ENCODE results near the gene EEIG1. TPM values are rescaled to one million over a fixed set of nuclear protein-coding genes. Genes with fewer than 3 reads are reported as not detected.

Gene EEIG1
- total RNA-seq, 1 donor from 2014 or later = 44.7 TPM

DNA sequence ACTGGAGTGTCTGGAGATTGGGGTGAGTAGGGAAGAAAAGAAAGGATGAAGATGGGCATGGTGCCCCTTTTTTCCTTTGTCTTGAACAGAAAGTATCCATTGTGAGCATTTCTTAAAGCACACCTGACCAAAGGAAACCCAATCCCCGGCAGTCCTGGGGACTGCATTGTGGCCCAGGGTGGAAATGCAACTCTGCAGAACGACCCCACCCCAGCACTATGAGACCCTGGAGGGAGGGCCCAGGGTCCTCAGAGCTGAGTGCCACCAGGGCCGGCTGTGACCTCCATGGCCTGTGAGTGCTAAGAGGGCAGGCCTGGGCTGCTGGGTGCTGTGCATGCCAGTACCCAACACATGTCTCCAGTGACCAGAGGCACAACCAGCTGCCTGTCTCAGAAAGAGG lies 18.5 kb downstream of the EEIG1 start:
- intact Hi-C loops (cut with DNase I) = no loop called here
- no peak for TF ChIP-seq CTCF (IDR thresholded peaks at IDR 0.05)
- Histone ChIP-seq H3K27ac (no peak overlapping the region), H3K27me3 (no peaks in the 10 kb centered on the region), H3K36me3 (no peaks in the 10 kb centered on the region), H3K4me1 (peaks cover 57% of the 10 kb centered on the region), H3K4me3 (no peak overlapping the region), H3K9me3 (no peaks in the 10 kb centered on the region)
- DNase-seq (no peak), ATAC-seq (no peak)

DNA sequence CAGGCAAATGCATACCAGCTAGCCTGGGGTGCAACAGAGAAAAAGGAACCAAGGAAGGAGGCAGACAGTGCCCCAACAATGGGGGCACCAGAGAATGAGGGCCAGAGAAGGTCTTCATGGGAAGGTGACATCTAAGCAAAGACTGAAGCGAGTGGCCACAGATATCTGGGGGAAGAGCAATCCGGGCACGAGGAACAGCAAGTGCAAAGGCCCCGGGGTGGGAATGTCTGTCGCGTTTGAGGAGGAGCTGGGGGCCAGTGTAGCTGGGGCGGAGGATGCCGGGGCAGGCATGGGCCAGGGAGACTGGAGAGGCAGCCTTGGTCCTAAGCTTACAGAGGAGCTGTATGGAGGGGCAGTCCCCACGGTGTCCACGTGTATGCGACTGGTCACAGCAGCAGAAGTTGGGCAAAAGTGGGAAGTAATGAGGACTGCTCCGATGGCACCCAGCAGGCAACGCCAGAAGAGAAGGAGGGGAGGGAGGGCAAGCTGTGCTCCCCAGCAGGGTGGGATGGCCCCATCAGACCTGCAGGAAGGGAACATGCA lies 19.1 kb downstream of the EEIG1 start:
- Histone ChIP-seq H3K4me1 (peaks cover 51% of the 10 kb centered on the region), H3K36me3 (no peaks in the 10 kb centered on the region), H3K27ac (no peak overlapping the region), H3K9me3 (no peaks in the 10 kb centered on the region), H3K4me3 (no peak overlapping the region), H3K27me3 (no peaks in the 10 kb centered on the region)
- intact Hi-C loops (cut with DNase I) = no loop called here
- ATAC-seq (no peak), DNase-seq (no peak)
- TF ChIP-seq CTCF (IDR thresholded peaks at IDR 0.05) = no peak

GRCh38 chr9:127961155-127961490 lies 19.7 kb downstream of the EEIG1 start:
- ATAC-seq (no peak), DNase-seq (no peak)
- TF ChIP-seq CTCF (IDR thresholded peaks at IDR 0.05) = no peak
- no peaks in the 10 kb centered on the region for H3K36me3 ChIP-seq
- peaks cover 46% of the 10 kb centered on the region for H3K4me1 ChIP-seq
- no peaks in the 10 kb centered on the region for H3K9me3 ChIP-seq
- no peak overlapping the region for H3K4me3 ChIP-seq
- intact Hi-C loops (cut with DNase I) = no loop called here
- no peaks in the 10 kb centered on the region for H3K27me3 ChIP-seq
- no peak overlapping the region for H3K27ac ChIP-seq

- TF ChIP-seq CTCF (IDR thresholded peaks at IDR 0.05) = no peak
- Histone ChIP-seq H3K9me3 (no peaks in the 10 kb centered on the region), H3K36me3 (no peaks in the 10 kb centered on the region), H3K4me3 (no peak overlapping the region), H3K4me1 (peaks cover 46% of the 10 kb centered on the region), H3K27me3 (no peaks in the 10 kb centered on the region), H3K27ac (no peak overlapping the region)
- ATAC-seq = no peak
- no peak for DNase-seq
- intact Hi-C loops (cut with DNase I) = no loop called here
Measured at GRCh38 chr9:127960410-127961154, 20.2 kb downstream of the EEIG1 start.

- ATAC-seq (no peak), DNase-seq (no peak)
- no peaks in the 10 kb centered on the region for H3K27me3 ChIP-seq
- H3K36me3 ChIP-seq = no peaks in the 10 kb centered on the region
- H3K4me1 ChIP-seq = peaks cover 46% of the 10 kb centered on the region
- H3K27ac ChIP-seq = no peak overlapping the region
- H3K4me3 ChIP-seq = no peak overlapping the region
- TF ChIP-seq CTCF (IDR thresholded peaks at IDR 0.05) = no peak
- intact Hi-C loops (cut with DNase I) = no loop called here
- H3K9me3 ChIP-seq = no peaks in the 10 kb centered on the region
Measured at GRCh38 chr9:127959841-127960409, 20.9 kb downstream of the EEIG1 start.
